Subcutaneous adipose tissue (tissue), 4 donors: ENCODE measurements around the gene MS4A4A. TPM values are rescaled to one million over a fixed set of nuclear protein-coding genes. Genes with fewer than 3 reads are reported as not detected.

ENCODE experiments used
- CTCF ChIP-seq: fragments of 450-650 bp; IDR thresholded peaks from one replicate; pipeline ENCODE4 v1.5.1; 2016; ENCODE audit warnings: low read depth, mild to moderate bottlenecking, control low read depth, antibody characterized with exemption, moderate library complexity
- total RNA-seq, 4 donors: library from RNA; depleted of rRNA; stranded (reverse); fragments of >200 nt; gene quantifications; one replicate each; pipeline ENCODE4 v1.1.0, GENCODE V29; 2016

MS4A4A gene
- total RNA-seq, 4 donors from 2014 or later, result 46.7 to 372 (median 159) TPM

DNA sequence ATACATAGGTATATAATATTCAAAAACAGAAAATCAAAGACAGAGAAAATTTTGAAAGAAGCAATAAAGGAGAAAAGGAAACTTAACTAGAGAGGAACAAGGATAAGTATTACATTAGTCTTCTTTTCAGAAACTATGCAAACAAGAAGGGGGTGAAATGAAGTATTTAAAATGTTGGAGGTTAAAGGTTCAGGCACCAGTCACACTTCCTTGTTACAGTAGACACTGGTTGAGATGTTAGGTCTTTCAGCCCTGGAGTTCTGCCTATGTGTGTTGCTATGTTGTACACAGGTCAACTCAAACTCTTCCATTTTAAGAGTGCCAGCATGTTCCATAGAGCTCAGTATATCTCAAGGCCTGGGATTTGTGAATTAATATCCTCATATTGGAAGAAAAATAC, 6.0 kb upstream of the MS4A4A start:
- no peak for TF ChIP-seq CTCF

DNA sequence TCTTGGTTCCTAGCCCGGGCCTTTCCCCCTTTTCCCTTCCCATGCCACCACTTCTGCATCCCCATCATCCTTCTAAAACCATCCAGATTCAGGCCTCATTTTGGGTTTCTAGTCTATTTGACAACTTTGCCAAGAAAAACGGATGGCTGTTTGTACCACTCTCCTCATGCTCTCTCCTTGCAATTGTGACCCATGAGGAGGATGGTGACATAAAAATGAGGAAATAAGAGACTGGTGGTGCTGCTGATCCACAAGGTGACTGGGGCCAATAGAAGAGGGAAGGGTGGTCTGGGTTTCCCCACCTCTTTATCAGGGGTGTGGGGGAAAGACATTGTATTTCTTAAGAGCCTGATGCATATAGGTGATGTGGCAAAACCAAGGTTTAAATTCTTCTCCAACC, 1.0 kb downstream of the MS4A4A start:
- TF ChIP-seq CTCF, result no peak

- no peak for TF ChIP-seq CTCF
Measured at GRCh38 chr11:60282286-60282685, 1.8 kb downstream of the MS4A4A start.

DNA sequence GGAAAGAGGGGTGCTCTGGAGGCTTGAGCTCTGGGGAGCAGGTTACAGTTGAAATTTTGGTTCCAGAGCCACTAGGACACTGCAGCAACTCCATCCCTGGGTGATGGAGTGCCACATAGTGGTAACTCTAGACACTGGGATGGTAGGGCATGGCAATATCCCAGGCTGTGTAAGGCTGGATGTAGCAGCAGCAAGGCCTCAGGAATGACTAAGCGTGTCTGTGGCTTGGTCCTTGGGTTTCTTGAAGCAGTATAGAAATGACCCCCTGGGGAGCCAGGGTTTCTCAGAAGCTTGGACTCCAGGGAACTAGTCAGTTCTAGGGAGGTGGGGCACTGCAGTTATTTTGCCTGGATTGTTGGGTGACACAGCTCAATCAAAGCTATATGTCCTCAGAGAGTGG, 8.1 kb downstream of the MS4A4A start:
- TF ChIP-seq CTCF, result no peak

GRCh38 chr11:60292145-60292544, 11.7 kb downstream of the MS4A4A start:
- no peak for TF ChIP-seq CTCF

- TF ChIP-seq CTCF, result no peak
Measured at GRCh38 chr11:60301178-60301577, 20.7 kb downstream of the MS4A4A start.

DNA sequence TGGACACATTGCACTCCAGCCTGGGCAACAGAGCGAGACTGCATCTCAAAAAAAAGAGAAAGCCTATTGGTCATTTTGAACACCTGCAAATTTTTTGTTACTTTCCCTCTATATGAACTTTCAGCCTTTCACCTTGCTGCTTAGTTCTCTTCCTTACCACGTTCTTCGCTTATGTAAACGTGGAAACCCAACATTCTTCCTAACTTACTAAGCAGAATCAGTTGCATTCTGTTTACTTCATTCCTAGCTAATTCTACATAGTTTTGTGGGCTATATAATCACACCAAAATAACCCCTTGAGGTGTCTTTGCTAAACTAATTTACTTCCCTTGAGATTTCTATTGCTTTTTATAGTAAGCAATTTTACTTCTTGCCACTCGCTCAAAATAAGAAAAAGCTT, 23.2 kb downstream of the MS4A4A start:
- no peak for TF ChIP-seq CTCF
